GM12891 (cell line): ENCODE measurements around the gene GRAMD1B.

Experiments
- PAX5 ChIP-seq: IDR thresholded peaks from 2 replicates; pipeline ENCODE4 v1.6.1; 2011; ENCODE audit warnings: low read length, moderate library complexity, mild to moderate bottlenecking; ENCODE audit not compliant: insufficient read depth, severe bottlenecking
- POLR2A ChIP-seq: IDR thresholded peaks from 2 replicates; pipeline ENCODE4 v1.6.1; 2011; ENCODE audit warnings: low read depth, low read length, control low read depth
- POLR2AphosphoS5 ChIP-seq: IDR thresholded peaks from 2 replicates; pipeline ENCODE4 v1.6.1; 2011; ENCODE audit warnings: low read depth, low read length, control low read depth

- TF ChIP-seq PAX5 (no peak), POLR2AphosphoS5 (no peak), POLR2A (no peak)
Observed at GRCh38 chr11:123429336-123429735, 733 bp upstream of the GRAMD1B start.
